ENCODE measurements around the gene CCDC51. TPM values are rescaled to one million over a fixed set of nuclear protein-coding genes. Genes with fewer than 3 reads are reported as not detected.
A peak's percentile ranks its signal among the peaks of the same experiment; 100 is the strongest.

The CCDC51 gene
- total and polyA plus RNA-seq, 2 of the 13 experiments (the other 11 are each of a cell fraction or from before 2014, with no cell fraction given): 18.1 to 29.4 TPM

DNA sequence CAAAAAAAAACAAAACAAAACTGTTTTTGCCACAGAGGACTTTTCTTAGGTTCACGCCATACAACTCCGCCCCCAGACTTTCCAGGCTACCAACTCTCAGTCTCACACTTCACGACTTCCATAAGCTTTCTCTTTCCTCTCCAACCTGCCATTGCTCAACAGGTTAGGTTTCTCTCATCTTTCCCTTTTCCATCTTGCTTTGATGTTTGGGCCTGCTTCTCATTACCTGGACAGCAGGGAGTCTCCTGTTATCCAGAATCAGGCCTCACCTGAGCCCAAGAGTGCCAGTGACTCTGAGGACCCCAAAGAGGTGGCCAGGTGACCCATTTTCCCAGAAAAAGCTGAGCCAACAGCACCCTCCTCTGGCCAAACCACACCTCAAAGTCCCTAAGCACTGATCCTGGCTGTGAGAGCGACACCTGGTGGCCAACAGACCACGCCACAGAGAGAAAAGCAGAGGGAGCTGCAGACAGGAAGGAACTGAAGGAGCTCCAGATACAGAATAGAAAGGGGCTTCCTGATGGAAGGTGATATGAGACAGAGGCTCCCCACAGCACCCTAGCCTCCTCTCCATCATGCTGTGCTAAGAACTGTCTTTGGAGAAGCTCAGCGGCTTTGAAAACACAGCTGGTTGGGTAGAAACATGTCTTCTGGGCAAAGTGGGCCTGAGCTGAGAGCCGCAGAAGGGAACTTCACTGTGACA lies 4.0 kb downstream of the CCDC51 start (continued):
- TF ChIP-seq, protein P1, sequence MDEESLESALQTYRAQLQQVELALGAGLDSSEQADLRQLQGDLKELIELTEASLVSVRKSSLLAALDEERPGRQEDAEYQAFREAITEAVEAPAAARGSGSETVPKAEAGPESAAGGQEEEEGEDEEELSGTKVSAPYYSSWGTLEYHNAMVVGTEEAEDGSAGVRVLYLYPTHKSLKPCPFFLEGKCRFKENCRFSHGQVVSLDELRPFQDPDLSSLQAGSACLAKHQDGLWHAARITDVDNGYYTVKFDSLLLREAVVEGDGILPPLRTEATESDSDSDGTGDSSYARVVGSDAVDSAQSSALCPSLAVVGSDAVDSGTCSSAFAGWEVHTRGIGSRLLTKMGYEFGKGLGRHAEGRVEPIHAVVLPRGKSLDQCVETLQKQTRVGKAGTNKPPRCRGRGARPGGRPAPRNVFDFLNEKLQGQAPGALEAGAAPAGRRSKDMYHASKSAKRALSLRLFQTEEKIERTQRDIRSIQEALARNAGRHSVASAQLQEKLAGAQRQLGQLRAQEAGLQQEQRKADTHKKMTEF (CRISPR knock-in tag; IDR thresholded peaks at IDR 0.05): peak; percentile 45; the same call in 1 of the 2 replicates
- no peak for TF ChIP-seq PAWR (CRISPR knock-in tag; IDR thresholded peaks at IDR 0.05; ENCODE audit: borderline replicate concordance)
- peak; percentile 54; the same call in 1 of the 2 replicates for TF ChIP-seq HOXA3 (CRISPR knock-in tag; IDR thresholded peaks at IDR 0.05)
- peak; percentile 67; the same call in 1 of the 2 replicates for TF ChIP-seq HMG20B (CRISPR knock-in tag; conservative IDR thresholded peaks at IDR 0.05)
- TF ChIP-seq, protein P2, sequence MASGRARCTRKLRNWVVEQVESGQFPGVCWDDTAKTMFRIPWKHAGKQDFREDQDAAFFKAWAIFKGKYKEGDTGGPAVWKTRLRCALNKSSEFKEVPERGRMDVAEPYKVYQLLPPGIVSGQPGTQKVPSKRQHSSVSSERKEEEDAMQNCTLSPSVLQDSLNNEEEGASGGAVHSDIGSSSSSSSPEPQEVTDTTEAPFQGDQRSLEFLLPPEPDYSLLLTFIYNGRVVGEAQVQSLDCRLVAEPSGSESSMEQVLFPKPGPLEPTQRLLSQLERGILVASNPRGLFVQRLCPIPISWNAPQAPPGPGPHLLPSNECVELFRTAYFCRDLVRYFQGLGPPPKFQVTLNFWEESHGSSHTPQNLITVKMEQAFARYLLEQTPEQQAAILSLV (CRISPR knock-in tag; IDR thresholded peaks at IDR 0.05; ENCODE audit: borderline replicate concordance): peak; percentile 40; the same call in 1 of the 2 replicates
- TF ChIP-seq ZNF256 (CRISPR knock-in tag; conservative IDR thresholded peaks at IDR 0.05): no peak
- TF ChIP-seq, protein P3, sequence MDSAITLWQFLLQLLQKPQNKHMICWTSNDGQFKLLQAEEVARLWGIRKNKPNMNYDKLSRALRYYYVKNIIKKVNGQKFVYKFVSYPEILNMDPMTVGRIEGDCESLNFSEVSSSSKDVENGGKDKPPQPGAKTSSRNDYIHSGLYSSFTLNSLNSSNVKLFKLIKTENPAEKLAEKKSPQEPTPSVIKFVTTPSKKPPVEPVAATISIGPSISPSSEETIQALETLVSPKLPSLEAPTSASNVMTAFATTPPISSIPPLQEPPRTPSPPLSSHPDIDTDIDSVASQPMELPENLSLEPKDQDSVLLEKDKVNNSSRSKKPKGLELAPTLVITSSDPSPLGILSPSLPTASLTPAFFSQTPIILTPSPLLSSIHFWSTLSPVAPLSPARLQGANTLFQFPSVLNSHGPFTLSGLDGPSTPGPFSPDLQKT (CRISPR knock-in tag; IDR thresholded peaks at IDR 0.05; ENCODE audit: borderline replicate concordance): no peak
- TF ChIP-seq, protein P4, sequence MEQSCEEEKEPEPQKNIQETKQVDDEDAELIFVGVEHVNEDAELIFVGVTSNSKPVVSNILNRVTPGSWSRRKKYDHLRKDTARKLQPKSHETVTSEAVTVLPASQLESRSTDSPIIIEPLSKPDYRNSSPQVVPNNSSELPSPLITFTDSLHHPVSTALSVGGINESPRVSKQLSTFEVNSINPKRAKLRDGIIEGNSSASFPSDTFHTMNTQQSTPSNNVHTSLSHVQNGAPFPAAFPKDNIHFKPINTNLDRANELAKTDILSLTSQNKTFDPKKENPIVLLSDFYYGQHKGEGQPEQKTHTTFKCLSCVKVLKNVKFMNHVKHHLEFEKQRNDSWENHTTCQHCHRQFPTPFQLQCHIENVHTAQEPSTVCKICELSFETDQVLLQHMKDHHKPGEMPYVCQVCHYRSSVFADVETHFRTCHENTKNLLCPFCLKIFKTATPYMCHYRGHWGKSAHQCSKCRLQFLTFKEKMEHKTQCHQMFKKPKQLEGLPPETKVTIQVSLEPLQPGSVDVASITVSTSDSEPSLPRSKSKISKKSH (CRISPR knock-in tag; IDR thresholded peaks at IDR 0.05; ENCODE audit: borderline replicate concordance): no peak
- TF ChIP-seq, protein P5, sequence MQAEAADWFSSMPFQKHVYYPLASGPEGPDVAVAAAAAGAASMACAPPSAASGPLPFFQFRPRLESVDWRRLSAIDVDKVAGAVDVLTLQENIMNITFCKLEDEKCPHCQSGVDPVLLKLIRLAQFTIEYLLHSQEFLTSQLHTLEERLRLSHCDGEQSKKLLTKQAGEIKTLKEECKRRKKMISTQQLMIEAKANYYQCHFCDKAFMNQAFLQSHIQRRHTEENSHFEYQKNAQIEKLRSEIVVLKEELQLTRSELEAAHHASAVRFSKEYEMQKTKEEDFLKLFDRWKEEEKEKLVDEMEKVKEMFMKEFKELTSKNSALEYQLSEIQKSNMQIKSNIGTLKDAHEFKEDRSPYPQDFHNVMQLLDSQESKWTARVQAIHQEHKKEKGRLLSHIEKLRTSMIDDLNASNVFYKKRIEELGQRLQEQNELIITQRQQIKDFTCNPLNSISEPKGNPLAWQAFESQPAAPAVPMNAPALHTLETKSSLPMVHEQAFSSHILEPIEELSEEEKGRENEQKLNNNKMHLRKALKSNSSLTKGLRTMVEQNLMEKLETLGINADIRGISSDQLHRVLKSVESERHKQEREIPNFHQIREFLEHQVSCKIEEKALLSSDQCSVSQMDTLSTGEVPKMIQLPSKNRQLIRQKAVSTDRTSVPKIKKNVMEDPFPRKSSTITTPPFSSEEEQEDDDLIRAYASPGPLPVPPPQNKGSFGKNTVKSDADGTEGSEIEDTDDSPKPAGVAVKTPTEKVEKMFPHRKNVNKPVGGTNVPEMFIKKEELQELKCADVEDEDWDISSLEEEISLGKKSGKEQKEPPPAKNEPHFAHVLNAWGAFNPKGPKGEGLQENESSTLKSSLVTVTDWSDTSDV (CRISPR knock-in tag; IDR thresholded peaks at IDR 0.05): no peak
- TF ChIP-seq ZNF616 (CRISPR knock-in tag; IDR thresholded peaks at IDR 0.05; ENCODE audit: low read depth): no peak
- TF ChIP-seq MIXL1 (CRISPR knock-in tag; IDR thresholded peaks at IDR 0.05): no peak
- no peak for TF ChIP-seq ZNF558 (CRISPR knock-in tag; IDR thresholded peaks at IDR 0.05; ENCODE audit: borderline replicate concordance)
- no peak for TF ChIP-seq ZNF224 (CRISPR knock-in tag; IDR thresholded peaks at IDR 0.05)
- TF ChIP-seq FOSL2 (CRISPR knock-in tag; IDR thresholded peaks at IDR 0.05): no peak
- TF ChIP-seq KDM5B (CRISPR knock-in tag; IDR thresholded peaks at IDR 0.05; ENCODE audit: borderline replicate concordance): no peak; the same call in 1 of the 2 replicates
- TF ChIP-seq STAT5B (CRISPR knock-in tag; IDR thresholded peaks at IDR 0.05): no peak
- no peak for TF ChIP-seq HNF4G (IDR thresholded peaks at IDR 0.05; ENCODE audit: borderline replicate concordance, low read depth, low read length)
- TF ChIP-seq HNF4G (CRISPR knock-in tag; IDR thresholded peaks at IDR 0.05; ENCODE audit: borderline replicate concordance, low read depth): no peak
- TF ChIP-seq PRMT3 (CRISPR knock-in tag; IDR thresholded peaks at IDR 0.05; ENCODE audit: borderline replicate concordance, low read depth): no peak
- TF ChIP-seq RBAK (CRISPR knock-in tag; IDR thresholded peaks at IDR 0.05): no peak
- TF ChIP-seq GATA4 (IDR thresholded peaks at IDR 0.05; ENCODE audit: borderline replicate concordance, low read depth): no peak
- no peak for TF ChIP-seq HIVEP1 (CRISPR knock-in tag; IDR thresholded peaks at IDR 0.05)

All from HepG2 (cell line).